Endothelial cell of umbilical vein (primary cell): ENCODE data around the gene GPHA2. TPM values are rescaled to one million over a fixed set of nuclear protein-coding genes. Genes with fewer than 3 reads are reported as not detected.

Experiments
- BruUV-seq: library from RNA; stranded (reverse); fragments of 400-500 nt; replicated peaks from 2 replicates; lab custom pipeline; 2021; lab: Mats Ljungman, UMichigan
- CTCF ChIA-PET: fragments of 300-600, 350-600 bp; sonication (Branson Sonifier 250); formaldehyde crosslinking; loops from one replicate; lab custom pipeline; 2021; ENCODE audit warnings: antibody characterized with exemption, inconsistent platforms; lab: Charles Lee
- POLR2A ChIA-PET: fragments of 300-600, 350-600 bp; sonication (Branson Sonifier 250); formaldehyde crosslinking; loops from one replicate; lab custom pipeline; 2021; ENCODE audit warnings: antibody characterized with exemption, inconsistent platforms; lab: Charles Lee
- DNase-seq: peaks from one replicate; pipeline ENCODE4 v3.0.0-alpha.2; 2011; ENCODE audit warnings: low read depth, low spot score
- FAIRE-seq: peaks from 2 replicates; lab custom pipeline; 2011; peaks lifted over from hg19 to GRCh38; lab: Jason Lieb, UNC
- H2AFZ ChIP-seq: 2 replicates; pipeline ENCODE4 v1.6.0; 2012; ENCODE audit warnings: low read depth, low read length, control low read depth, inconsistent platforms
- H3K27ac ChIP-seq: 2 replicates; pipeline ENCODE4 v1.5.1; 2011; ENCODE audit warnings: low read depth, mild to moderate bottlenecking, control low read depth, low read length, moderate library complexity; ENCODE audit not compliant: insufficient read depth
- H3K27me3 ChIP-seq, 2 experiments: 2 replicates each; pipeline versions ENCODE4 v1.6.0 to v1.6.1; 2011; ENCODE audit warnings: low read length in 2 of 2, mixed read lengths in 1 of 2; ENCODE audit not compliant: control insufficient read depth in 2 of 2, insufficient read depth in 2 of 2
- H3K36me3 ChIP-seq, 2 experiments: 2 replicates in 1 of 2; 3 replicates in 1 of 2; pipeline ENCODE4 v1.5.1; 2011; ENCODE audit warnings: low read length in 2 of 2, mild to moderate bottlenecking in 1 of 2, moderate library complexity in 1 of 2; ENCODE audit not compliant: control insufficient read depth in 2 of 2, insufficient read depth in 2 of 2; ENCODE audit errors: extremely low read depth in 1 of 2
- H3K4me1 ChIP-seq: 3 replicates; pipeline ENCODE4 v1.5.1; 2011; ENCODE audit warnings: mild to moderate bottlenecking, low read length; ENCODE audit not compliant: control insufficient read depth, insufficient read depth; ENCODE audit errors: extremely low read depth
- H3K4me2 ChIP-seq: 2 replicates; pipeline ENCODE4 v1.6.1; 2011; ENCODE audit warnings: low read length, control low read depth, mixed read lengths; ENCODE audit not compliant: insufficient read depth
- H3K4me3 ChIP-seq, 3 experiments: fragments of 200-600 bp in 1 of 3; sonication (generic), shearing (Covaris generic) in 1 of 3; replicated peaks in 1 of 3; 2 replicates each; pipeline ENCODE4 v1.5.1; 2011 to 2016; ENCODE audit warnings: control low read depth in 3 of 3, low read length in 3 of 3, mild to moderate bottlenecking in 2 of 3, inconsistent platforms in 1 of 3, low read depth in 1 of 3, moderate library complexity in 1 of 3; ENCODE audit not compliant: insufficient read depth in 1 of 3
- H3K79me2 ChIP-seq: 2 replicates; pipeline ENCODE4 v1.6.0; 2012; ENCODE audit warnings: low read length, inconsistent platforms; ENCODE audit not compliant: control insufficient read depth, insufficient read depth
- H3K9ac ChIP-seq: replicated peaks from 2 replicates; pipeline ENCODE3; 2011; ENCODE audit warnings: low read length, control low read depth; ENCODE audit not compliant: insufficient read depth; ENCODE audit errors: extremely low read depth
- H3K9me1 ChIP-seq: replicated peaks from 3 replicates; pipeline ENCODE4 v1.6.0; 2011; ENCODE audit warnings: mild to moderate bottlenecking, low read length; ENCODE audit not compliant: control insufficient read depth, insufficient read depth; ENCODE audit errors: extremely low read depth
- H3K9me3 ChIP-seq: replicated peaks from 2 replicates; pipeline ENCODE4 v1.5.1; 2012; ENCODE audit warnings: low read length, inconsistent platforms; ENCODE audit not compliant: control insufficient read depth, insufficient read depth
- H4K20me1 ChIP-seq: replicated peaks from 2 replicates; pipeline ENCODE3; 2011; ENCODE audit warnings: mild to moderate bottlenecking, low read length; ENCODE audit not compliant: control insufficient read depth, insufficient read depth; ENCODE audit errors: extremely low read depth
- EZH2 ChIP-seq: IDR thresholded peaks from 2 replicates; pipeline ENCODE4 v1.6.1; 2012; ENCODE audit warnings: borderline replicate concordance, low read depth, mild to moderate bottlenecking, moderate library complexity, low read length, inconsistent platforms; ENCODE audit not compliant: severe bottlenecking
- JUN ChIP-seq: IDR thresholded peaks from 2 replicates; pipeline ENCODE4 v1.6.1; 2011; ENCODE audit warnings: borderline replicate concordance, low read depth; ENCODE audit not compliant: insufficient read length, insufficient read depth
- POLR2AphosphoS5 ChIP-seq: IDR thresholded peaks from 2 replicates; pipeline ENCODE4 v1.6.1; 2012; ENCODE audit warnings: low read depth, mild to moderate bottlenecking, control low read depth, low read length, moderate library complexity; ENCODE audit not compliant: insufficient read depth
- dilution Hi-C: fragments of 300-500 bp; cut with MboI; formaldehyde crosslinking; loops from one replicate; pipeline ENCODE4 v1.15.0; 2019; ENCODE audit warnings: low sequenced_read_pairs; ENCODE audit not compliant: extremely low pct_ligation_motif_present
- intact Hi-C: fragments of 100-400 bp; cut with micrococcal nuclease; formaldehyde crosslinking; loops from one replicate; pipeline ENCODE4 v1.10.0; 2022
- polyA plus RNA-seq, 4 experiments: library from polyadenylated mRNA; depleted of rRNA in 3 of 4; stranded (reverse) in 3 of 4; unstranded in 1 of 4; fragments of >200 nt; gene quantifications; 2 replicates each; pipeline versions ENCODE4 v1.2.1 to v1.2.3, GENCODE V29; 2011 to 2012; ENCODE audit warnings: missing spikeins in 1 of 4
- total RNA-seq: library from RNA; stranded (reverse); gene quantifications from 2 replicates; pipeline ENCODE4 v1.2.3, GENCODE V29; 2021
- TF ChIP-seq, protein P1 (sequence below), 2 donors: IDR thresholded peaks; 1 replicate in 1 of 2; 2 replicates in 1 of 2; pipeline ENCODE4 v1.5.1; 2011; ENCODE audit warnings: low read length in 2 of 2, mild to moderate bottlenecking in 2 of 2, moderate library complexity in 2 of 2, control low read depth in 1 of 2, inconsistent platforms in 1 of 2, low read depth in 1 of 2; ENCODE audit not compliant: insufficient read depth in 1 of 2; ENCODE audit errors: extremely low read depth in 1 of 2

Gene GPHA2
- total and polyA plus RNA-seq, 2 donors (not counting 3 experiments of a cell fraction or from before 2014, with no cell fraction given) = not detected

DNA sequence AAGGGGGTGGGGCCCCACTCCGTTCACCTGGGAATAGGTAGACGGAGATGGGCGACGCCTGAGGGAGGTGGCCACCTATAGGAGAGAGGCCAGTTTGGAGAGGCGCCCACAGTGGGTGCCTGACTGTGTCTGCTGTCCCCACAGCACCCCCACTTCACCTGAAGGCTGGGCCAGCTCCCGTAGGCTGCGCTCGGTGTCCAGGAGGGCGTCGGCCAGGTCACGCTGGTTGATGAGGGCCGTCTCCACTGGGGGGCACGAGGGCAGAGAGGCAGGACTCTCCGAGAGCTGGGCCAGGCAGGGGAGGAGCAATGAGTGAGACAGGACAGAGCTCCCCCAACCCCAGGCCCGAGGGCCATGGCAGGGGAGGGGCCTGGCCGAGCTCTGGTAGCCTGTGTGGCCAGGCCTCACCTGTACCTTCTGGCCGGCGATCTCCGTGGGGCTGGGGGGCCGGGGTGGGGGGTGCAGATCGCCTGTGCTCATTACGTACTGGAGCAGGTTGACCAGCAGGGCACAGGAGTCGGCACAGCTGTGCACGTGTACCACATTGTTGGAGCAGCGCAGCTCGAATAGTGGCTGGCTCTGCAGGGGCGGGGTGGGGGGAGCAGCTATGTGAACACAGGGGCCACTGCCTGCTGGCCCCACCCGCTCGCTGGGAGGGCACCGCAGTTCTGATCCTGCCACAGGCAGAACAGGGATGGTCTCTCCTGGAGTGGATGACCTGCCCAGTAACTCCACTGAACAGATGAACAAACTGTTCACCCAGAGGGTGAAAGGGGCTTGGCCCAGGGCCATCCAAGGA, 33.4 kb downstream of the GPHA2 start:
- intact Hi-C loops = no loop called here
- Histone ChIP-seq H2AFZ (no peak overlapping the region), H3K27ac (no peak overlapping the region), H3K4me1 (no peaks in the 10 kb centered on the region), H3K27me3 (no peaks in the 10 kb centered on the region), H3K9me3 (no peaks in the 10 kb centered on the region), H3K9me1 (no peaks in the 10 kb centered on the region), H3K79me2 (no peaks in the 10 kb centered on the region), H4K20me1 (no peaks in the 10 kb centered on the region), H3K36me3 (peaks cover 0 to 53% of the 10 kb centered on the region in 2 experiments), H3K4me2 (no peak overlapping the region), H3K9ac (no peak overlapping the region), H3K4me3 (no peak overlapping the region)
- TF ChIP-seq, protein P1, sequence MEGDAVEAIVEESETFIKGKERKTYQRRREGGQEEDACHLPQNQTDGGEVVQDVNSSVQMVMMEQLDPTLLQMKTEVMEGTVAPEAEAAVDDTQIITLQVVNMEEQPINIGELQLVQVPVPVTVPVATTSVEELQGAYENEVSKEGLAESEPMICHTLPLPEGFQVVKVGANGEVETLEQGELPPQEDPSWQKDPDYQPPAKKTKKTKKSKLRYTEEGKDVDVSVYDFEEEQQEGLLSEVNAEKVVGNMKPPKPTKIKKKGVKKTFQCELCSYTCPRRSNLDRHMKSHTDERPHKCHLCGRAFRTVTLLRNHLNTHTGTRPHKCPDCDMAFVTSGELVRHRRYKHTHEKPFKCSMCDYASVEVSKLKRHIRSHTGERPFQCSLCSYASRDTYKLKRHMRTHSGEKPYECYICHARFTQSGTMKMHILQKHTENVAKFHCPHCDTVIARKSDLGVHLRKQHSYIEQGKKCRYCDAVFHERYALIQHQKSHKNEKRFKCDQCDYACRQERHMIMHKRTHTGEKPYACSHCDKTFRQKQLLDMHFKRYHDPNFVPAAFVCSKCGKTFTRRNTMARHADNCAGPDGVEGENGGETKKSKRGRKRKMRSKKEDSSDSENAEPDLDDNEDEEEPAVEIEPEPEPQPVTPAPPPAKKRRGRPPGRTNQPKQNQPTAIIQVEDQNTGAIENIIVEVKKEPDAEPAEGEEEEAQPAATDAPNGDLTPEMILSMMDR (IDR thresholded peaks at IDR 0.05; ENCODE audit: extremely low read depth in 1 of 2, insufficient read depth in 1 of 2, low read depth in 1 of 2, low read length in 2 of 2) = no peak
- no peak for TF ChIP-seq EZH2
- TF ChIP-seq JUN = no peak
- TF ChIP-seq POLR2AphosphoS5 = no peak
- POLR2A ChIA-PET = no interaction called here
- dilution Hi-C loops = no loop called here
- FAIRE-seq (no peak), DNase-seq (no peak)
- no TSS peak for BruUV-seq
- CTCF ChIA-PET = no interaction called here
